ENCODE measurements around the gene SEC16B.

- TF ChIP-seq, protein P1, sequence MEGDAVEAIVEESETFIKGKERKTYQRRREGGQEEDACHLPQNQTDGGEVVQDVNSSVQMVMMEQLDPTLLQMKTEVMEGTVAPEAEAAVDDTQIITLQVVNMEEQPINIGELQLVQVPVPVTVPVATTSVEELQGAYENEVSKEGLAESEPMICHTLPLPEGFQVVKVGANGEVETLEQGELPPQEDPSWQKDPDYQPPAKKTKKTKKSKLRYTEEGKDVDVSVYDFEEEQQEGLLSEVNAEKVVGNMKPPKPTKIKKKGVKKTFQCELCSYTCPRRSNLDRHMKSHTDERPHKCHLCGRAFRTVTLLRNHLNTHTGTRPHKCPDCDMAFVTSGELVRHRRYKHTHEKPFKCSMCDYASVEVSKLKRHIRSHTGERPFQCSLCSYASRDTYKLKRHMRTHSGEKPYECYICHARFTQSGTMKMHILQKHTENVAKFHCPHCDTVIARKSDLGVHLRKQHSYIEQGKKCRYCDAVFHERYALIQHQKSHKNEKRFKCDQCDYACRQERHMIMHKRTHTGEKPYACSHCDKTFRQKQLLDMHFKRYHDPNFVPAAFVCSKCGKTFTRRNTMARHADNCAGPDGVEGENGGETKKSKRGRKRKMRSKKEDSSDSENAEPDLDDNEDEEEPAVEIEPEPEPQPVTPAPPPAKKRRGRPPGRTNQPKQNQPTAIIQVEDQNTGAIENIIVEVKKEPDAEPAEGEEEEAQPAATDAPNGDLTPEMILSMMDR (IDR thresholded peaks at IDR 0.05): no peak
- no peak for TF ChIP-seq POLR2A (IDR thresholded peaks at IDR 0.05)
- TF ChIP-seq POLR2AphosphoS5 (IDR thresholded peaks at IDR 0.05; ENCODE audit: insufficient read depth in 1 of 2, low read depth in 1 of 2): no peak
Measured at GRCh38 chr1:177979272-177979671, 9.4 kb upstream of the SEC16B start.
